Activated T-cell treated with anti-CD3 and anti-CD28 coated beads, Interleukin-2, amount 50 U/mL, for 1 hour (primary cell): Measurements from ENCODE around the gene MTX3.

ENCODE experiments used
- DNase-seq: peaks from one replicate; pipeline ENCODE4 v3.0.0-alpha.2; 2020

Gene MTX3

GRCh38 chr5:79982136-79982535 is 8.9 kb downstream of the MTX3 start:
- DNase-seq: no peak

GRCh38 chr5:79976759-79977515 is 14.1 kb downstream of the MTX3 start:
- no peak for DNase-seq

- no peak for DNase-seq
Measured at GRCh38 chr5:79975422-79975821, 15.6 kb downstream of the MTX3 start.

- no peak for DNase-seq
Measured at GRCh38 chr5:79974886-79975285, 16.2 kb downstream of the MTX3 start.

- no peak for DNase-seq
Measured at GRCh38 chr5:79973996-79974395, 17.1 kb downstream of the MTX3 start.

GRCh38 chr5:79973511-79973910 is 17.6 kb downstream of the MTX3 start:
- no peak for DNase-seq

GRCh38 chr5:79971156-79971555 is 19.9 kb downstream of the MTX3 start:
- no peak for DNase-seq

GRCh38 chr5:79966448-79966847 is 24.6 kb downstream of the MTX3 start:
- no peak for DNase-seq

- DNase-seq: no peak
Measured at GRCh38 chr5:79964136-79964535, 26.9 kb downstream of the MTX3 start.

- DNase-seq: no peak
Measured at GRCh38 chr5:79963261-79964061, 27.6 kb downstream of the MTX3 start.

- DNase-seq: no peak
Measured at GRCh38 chr5:79962575-79963222, 28.4 kb downstream of the MTX3 start.

GRCh38 chr5:79961716-79962574 is 29.1 kb downstream of the MTX3 start:
- DNase-seq: no peak

- no peak for DNase-seq
Measured at GRCh38 chr5:79959407-79959806, 31.7 kb downstream of the MTX3 start.

- DNase-seq: no peak
Measured at GRCh38 chr5:79955941-79956670, 35.0 kb downstream of the MTX3 start.

- DNase-seq: no peak
Measured at GRCh38 chr5:79955356-79955895, 35.6 kb downstream of the MTX3 start.

- DNase-seq: no peak
Measured at GRCh38 chr5:79954620-79955019, 36.4 kb downstream of the MTX3 start.

GRCh38 chr5:79947567-79947966 is 43.5 kb downstream of the MTX3 start:
- DNase-seq: no peak

- no peak for DNase-seq
Measured at GRCh38 chr5:79938468-79938867, 52.6 kb downstream of the MTX3 start.

- no peak for DNase-seq
Measured at GRCh38 chr5:79936646-79937216, 54.3 kb downstream of the MTX3 start.

- DNase-seq: no peak
Measured at GRCh38 chr5:79936002-79936645, 54.9 kb downstream of the MTX3 start.

- no peak for DNase-seq
Measured at GRCh38 chr5:79934681-79935080, 56.4 kb downstream of the MTX3 start.
